Suprapubic skin (tissue), 3 donors: ENCODE data around the gene TMEM45B.

Experiments
- POLR2A ChIP-seq, 2 donors: fragments of 450-650 bp; IDR thresholded peaks; one replicate each; pipeline ENCODE4 v1.6.1; 2017; ENCODE audit warnings: antibody characterized with exemption in 2 of 2, mild to moderate bottlenecking in 2 of 2, moderate library complexity in 2 of 2
- TF ChIP-seq, protein P1 (sequence below), 2 donors: fragments of 200-600 bp in 1 of 2; fragments of 450-650 bp in 1 of 2; sonication (generic) in 1 of 2; IDR thresholded peaks; one replicate each; pipeline ENCODE4 v1.5.1; 2016 to 2019; ENCODE audit warnings: antibody characterized with exemption in 2 of 2, mild to moderate bottlenecking in 1 of 2, moderate library complexity in 1 of 2

DNA sequence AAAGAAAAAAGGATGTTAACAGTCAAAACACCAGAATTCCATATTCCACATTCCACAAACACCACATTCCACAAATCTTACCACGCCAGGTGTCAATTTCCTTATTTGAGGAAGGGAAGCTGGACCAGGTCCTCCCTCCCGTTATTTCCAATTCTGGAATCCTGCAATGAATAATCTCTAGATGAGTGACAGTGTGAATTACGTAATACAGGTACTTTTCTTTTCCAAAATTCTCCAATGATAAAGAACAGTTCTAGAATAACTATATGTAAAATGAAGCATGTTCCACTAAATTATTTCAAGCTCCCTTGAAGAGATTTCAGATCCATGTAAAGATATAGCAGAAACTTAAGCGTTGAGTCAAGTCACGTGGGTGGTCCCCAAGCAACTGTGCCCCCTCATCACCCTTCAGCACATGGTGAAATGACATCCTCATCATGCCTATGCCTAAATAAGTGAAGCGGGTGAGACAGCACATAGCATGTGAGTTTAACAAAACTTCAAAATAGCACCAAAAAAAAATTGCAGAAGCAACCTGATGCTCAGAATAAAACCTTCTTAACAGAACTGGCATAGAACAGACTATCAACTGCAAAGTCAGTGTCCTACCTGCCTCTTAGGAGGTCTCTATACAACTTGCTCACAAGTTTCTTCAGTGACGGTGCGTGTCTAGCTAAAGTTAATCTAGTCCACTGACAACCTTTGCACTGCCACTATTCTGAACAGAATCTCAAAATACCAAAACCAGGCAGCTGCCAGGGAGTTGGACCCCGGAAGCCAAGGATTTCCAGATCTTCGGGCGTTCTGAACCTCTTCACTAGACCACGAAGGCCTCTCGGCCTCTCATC is 78.9 kb downstream of the TMEM45B start:
- TF ChIP-seq, protein P1, sequence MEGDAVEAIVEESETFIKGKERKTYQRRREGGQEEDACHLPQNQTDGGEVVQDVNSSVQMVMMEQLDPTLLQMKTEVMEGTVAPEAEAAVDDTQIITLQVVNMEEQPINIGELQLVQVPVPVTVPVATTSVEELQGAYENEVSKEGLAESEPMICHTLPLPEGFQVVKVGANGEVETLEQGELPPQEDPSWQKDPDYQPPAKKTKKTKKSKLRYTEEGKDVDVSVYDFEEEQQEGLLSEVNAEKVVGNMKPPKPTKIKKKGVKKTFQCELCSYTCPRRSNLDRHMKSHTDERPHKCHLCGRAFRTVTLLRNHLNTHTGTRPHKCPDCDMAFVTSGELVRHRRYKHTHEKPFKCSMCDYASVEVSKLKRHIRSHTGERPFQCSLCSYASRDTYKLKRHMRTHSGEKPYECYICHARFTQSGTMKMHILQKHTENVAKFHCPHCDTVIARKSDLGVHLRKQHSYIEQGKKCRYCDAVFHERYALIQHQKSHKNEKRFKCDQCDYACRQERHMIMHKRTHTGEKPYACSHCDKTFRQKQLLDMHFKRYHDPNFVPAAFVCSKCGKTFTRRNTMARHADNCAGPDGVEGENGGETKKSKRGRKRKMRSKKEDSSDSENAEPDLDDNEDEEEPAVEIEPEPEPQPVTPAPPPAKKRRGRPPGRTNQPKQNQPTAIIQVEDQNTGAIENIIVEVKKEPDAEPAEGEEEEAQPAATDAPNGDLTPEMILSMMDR (IDR thresholded peaks at IDR 0.05): no peak
- no peak for TF ChIP-seq POLR2A (IDR thresholded peaks at IDR 0.05)
